GM12891 (cell line): Measurements from ENCODE around the gene ICA1.

Source experiments
- PAX5 ChIP-seq: IDR thresholded peaks from 2 replicates; pipeline ENCODE4 v1.6.1; 2011; ENCODE audit warnings: low read length, moderate library complexity, mild to moderate bottlenecking; ENCODE audit not compliant: insufficient read depth, severe bottlenecking
- POLR2A ChIP-seq: IDR thresholded peaks from 2 replicates; pipeline ENCODE4 v1.6.1; 2011; ENCODE audit warnings: low read depth, low read length, control low read depth
- POLR2AphosphoS5 ChIP-seq: IDR thresholded peaks from 2 replicates; pipeline ENCODE4 v1.6.1; 2011; ENCODE audit warnings: low read depth, low read length, control low read depth
- POU2F2 ChIP-seq: IDR thresholded peaks from 2 replicates; pipeline ENCODE4 v1.6.1; 2011; ENCODE audit warnings: low read depth, mild to moderate bottlenecking, control low read depth, low read length, moderate library complexity
- SPI1 ChIP-seq: IDR thresholded peaks from 2 replicates; pipeline ENCODE4 v1.6.1; 2011; ENCODE audit warnings: low read depth, low read length, control low read depth
- TAF1 ChIP-seq: IDR thresholded peaks from 2 replicates; pipeline ENCODE4 v1.6.1; 2011; ENCODE audit warnings: low read depth, low read length, control low read depth

GRCh38 chr7:8111282-8111960, 150.5 kb downstream of the ICA1 start:
- no peak for TF ChIP-seq POLR2AphosphoS5
- TF ChIP-seq SPI1: no peak
- no peak for TF ChIP-seq PAX5
- TF ChIP-seq TAF1: no peak
- TF ChIP-seq POLR2A: no peak
- no peak for TF ChIP-seq POU2F2
